HL-60 (cell line): Measurements from ENCODE around the gene SLC2A9.

Experiments
- CTCF ChIP-seq: IDR thresholded peaks from one replicate; pipeline ENCODE4 v1.5.1; 2011; ENCODE audit warnings: low read length, control low read depth, inconsistent platforms; ENCODE audit not compliant: insufficient read depth
- GABPA ChIP-seq: IDR thresholded peaks from 2 replicates; pipeline ENCODE4 v1.6.1; 2012; ENCODE audit warnings: low read depth
- SPI1 ChIP-seq: IDR thresholded peaks from 2 replicates; pipeline ENCODE4 v1.6.1; 2012; ENCODE audit warnings: low read depth, mild to moderate bottlenecking, borderline replicate concordance

DNA sequence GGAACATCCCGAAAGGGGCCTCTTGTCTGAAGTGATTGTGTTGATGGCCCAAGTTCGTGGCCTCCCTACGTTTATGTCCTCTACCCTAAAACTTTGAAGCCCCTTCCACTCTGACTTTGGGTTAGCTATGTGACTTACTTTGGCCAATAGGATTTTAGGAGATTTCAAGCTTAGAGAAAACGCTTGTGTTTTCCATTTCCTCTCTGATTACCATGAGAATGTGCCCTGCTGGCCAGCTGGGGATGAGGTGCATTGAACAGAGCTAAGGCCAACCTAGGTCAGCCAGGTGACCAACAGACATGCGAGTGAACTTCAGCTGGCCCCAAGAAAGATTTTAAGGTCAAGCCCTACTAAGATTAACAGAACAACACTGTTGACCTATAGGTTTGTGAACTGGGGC lies 82.4 kb downstream of the SLC2A9 start:
- TF ChIP-seq CTCF (no peak), GABPA (no peak), SPI1 (no peak)
